SW 1271 (cell line): Measurements from ENCODE around the gene PAX9.

Experiments used
- DNase-seq, 2 experiments: peaks; one replicate each; lab custom pipeline; 2025; lab: John Stamatoyannopoulos, UW

PAX9 gene

GRCh38 chr14:36661506-36662257, at the start of gene PAX9:
Gene PAX9, plus strand, starts transcription at chr14:36661860. Its CDS starts 230 bp downstream, at chr14:36662090.
- DNase-seq = peak; percentile 71 to 87

- DNase-seq = no peak
Measured at GRCh38 chr14:36617824-36618223, 43.8 kb upstream of the PAX9 start.

- DNase-seq = no peak
Measured at GRCh38 chr14:36618641-36619040, 43.0 kb upstream of the PAX9 start.

- DNase-seq = no peak
Measured at GRCh38 chr14:36619131-36619530, 42.5 kb upstream of the PAX9 start.

GRCh38 chr14:36619853-36620252, 41.8 kb upstream of the PAX9 start:
- DNase-seq = no peak

GRCh38 chr14:36625014-36625413, 36.6 kb upstream of the PAX9 start:
- DNase-seq = no peak

- DNase-seq = no peak
Measured at GRCh38 chr14:36625436-36625835, 36.2 kb upstream of the PAX9 start.

- DNase-seq = no peak
Measured at GRCh38 chr14:36626151-36626550, 35.5 kb upstream of the PAX9 start.

- no peak for DNase-seq
Measured at GRCh38 chr14:36627981-36628380, 33.7 kb upstream of the PAX9 start.

GRCh38 chr14:36633580-36633979, 28.1 kb upstream of the PAX9 start:
- no peak for DNase-seq

GRCh38 chr14:36646664-36647416, 14.8 kb upstream of the PAX9 start:
- no peak for DNase-seq

GRCh38 chr14:36647417-36647823, 14.2 kb upstream of the PAX9 start:
- no peak for DNase-seq

- DNase-seq = peak; percentile 6 to 52
Measured at GRCh38 chr14:36647824-36648753, 13.6 kb upstream of the PAX9 start.

- DNase-seq = no peak
Measured at GRCh38 chr14:36649872-36650650, 11.6 kb upstream of the PAX9 start.

- DNase-seq = no peak
Measured at GRCh38 chr14:36652542-36653201, 9.0 kb upstream of the PAX9 start.

GRCh38 chr14:36653413-36653812, 8.2 kb upstream of the PAX9 start:
- no peak for DNase-seq

- DNase-seq = no peak
Measured at GRCh38 chr14:36653962-36654793, 7.5 kb upstream of the PAX9 start.

GRCh38 chr14:36654794-36655381, 6.8 kb upstream of the PAX9 start:
- no peak for DNase-seq

GRCh38 chr14:36655571-36655962, 6.1 kb upstream of the PAX9 start:
- no peak for DNase-seq
